MM.1S (cell line): Measurements from ENCODE around the gene KHSRP.

Experiments
- DNase-seq: peaks from one replicate; pipeline ENCODE4 v3.0.0-alpha.2; 2015
- H2AFZ ChIP-seq: fragments of 300-600 bp; sonication (generic); 2 replicates; pipeline ENCODE4 v1.6.0; 2016; ENCODE audit warnings: antibody characterized with exemption, low read length
- H3F3A ChIP-seq: fragments of 300-600 bp; sonication (generic); 2 replicates; pipeline ENCODE4 v1.6.1; 2016; ENCODE audit warnings: mild to moderate bottlenecking, antibody characterized with exemption, low read length, moderate library complexity, mixed read lengths; ENCODE audit not compliant: insufficient read depth
- H3K27ac ChIP-seq: fragments of 300-600 bp; sonication (generic); 2 replicates; pipeline ENCODE4 v1.5.1; 2016; ENCODE audit warnings: mild to moderate bottlenecking, low read length
- H3K27me3 ChIP-seq: fragments of 300-600 bp; sonication (generic); replicated peaks from 2 replicates; pipeline ENCODE4 v1.6.0; 2016; ENCODE audit warnings: low read length; ENCODE audit not compliant: insufficient read depth
- H3K36me3 ChIP-seq: fragments of 300-600 bp; sonication (generic); replicated peaks from 2 replicates; pipeline ENCODE4 v1.6.1; 2016; ENCODE audit warnings: mild to moderate bottlenecking, low read length, mixed read lengths; ENCODE audit not compliant: insufficient read depth
- H3K4me1 ChIP-seq: fragments of 300-600 bp; sonication (generic); 2 replicates; pipeline ENCODE4 v1.6.1; 2016; ENCODE audit warnings: low read length, mixed read lengths
- H3K4me2 ChIP-seq: fragments of 300-600 bp; sonication (generic); 2 replicates; pipeline ENCODE4 v1.6.0; 2016; ENCODE audit warnings: low read depth, low read length
- H3K4me3 ChIP-seq: fragments of 300-600 bp; sonication (generic); 2 replicates; pipeline ENCODE4 v1.5.1; 2016; ENCODE audit warnings: low read length, mixed read lengths
- H3K79me2 ChIP-seq: fragments of 300-600 bp; sonication (generic); 2 replicates; pipeline ENCODE4 v1.6.1; 2016; ENCODE audit warnings: mixed run types, low read length, mixed read lengths
- H3K9ac ChIP-seq: fragments of 300-600 bp; sonication (generic); 2 replicates; pipeline ENCODE4 v1.6.1; 2016; ENCODE audit warnings: low read length, mixed read lengths
- H3K9me2 ChIP-seq: fragments of 300-600 bp; sonication (generic); replicated peaks from 2 replicates; pipeline ENCODE4 v1.6.1; 2016; ENCODE audit warnings: mild to moderate bottlenecking, low read length, mixed read lengths; ENCODE audit not compliant: insufficient read depth
- H3K9me3 ChIP-seq: fragments of 300-600 bp; sonication (generic); replicated peaks from 2 replicates; pipeline ENCODE4 v1.6.1; 2016; ENCODE audit warnings: mild to moderate bottlenecking, low read length, mixed read lengths; ENCODE audit not compliant: insufficient read depth
- H4K20me1 ChIP-seq: fragments of 300-600 bp; sonication (generic); 2 replicates; pipeline ENCODE4 v1.6.1; 2016; ENCODE audit warnings: mild to moderate bottlenecking, low read length, moderate library complexity, mixed read lengths; ENCODE audit not compliant: insufficient read depth
- EZH2 ChIP-seq: fragments of 300-600 bp; sonication (generic); optimal IDR thresholded peaks from 2 replicates; pipeline ENCODE3; 2017; ENCODE audit warnings: low read depth, mild to moderate bottlenecking, antibody characterized with exemption, low read length, mixed read lengths
- EZH2phosphoT487 ChIP-seq: fragments of 300-600 bp; sonication (generic); IDR thresholded peaks from 2 replicates; pipeline ENCODE4 v1.6.1; 2018; ENCODE audit warnings: antibody characterized with exemption, low read length
- TF ChIP-seq, protein P1 (sequence below): fragments of 300-600 bp; sonication (generic); IDR thresholded peaks from 2 replicates; pipeline ENCODE4 v1.5.1; 2016; ENCODE audit warnings: antibody characterized with exemption, low read length, mixed read lengths

The KHSRP gene

DNA sequence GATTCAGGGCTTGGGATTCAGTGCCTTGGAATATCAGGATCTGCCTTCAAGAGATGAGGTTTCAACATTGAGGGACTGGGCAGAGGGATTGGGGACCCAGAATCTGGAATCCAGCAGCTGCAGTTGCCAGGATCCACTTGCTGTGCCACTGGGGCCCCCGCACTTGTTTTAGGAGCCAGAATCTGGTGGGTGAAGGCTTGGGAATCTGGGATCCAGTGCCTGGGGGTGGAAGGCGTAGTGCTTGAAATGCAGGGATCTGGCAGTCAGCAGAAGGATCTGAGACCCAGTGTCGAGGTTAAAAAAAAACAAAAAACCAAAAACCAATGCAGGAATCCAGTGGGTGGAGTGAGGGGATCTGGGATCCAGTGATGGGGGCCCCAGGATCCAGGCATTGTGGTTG, 16.3 kb upstream of the KHSRP start:
- Histone ChIP-seq H2AFZ (no peak overlapping the region), H3K9me3 (no peaks in the 10 kb centered on the region), H3K79me2 (no peaks in the 10 kb centered on the region), H3K9me2 (no peaks in the 10 kb centered on the region), H3K4me3 (no peak overlapping the region), H3F3A (no peaks in the 10 kb centered on the region), H3K9ac (no peak overlapping the region), H3K36me3 (no peaks in the 10 kb centered on the region), H3K27ac (no peak overlapping the region), H3K4me1 (no peaks in the 10 kb centered on the region), H3K4me2 (no peak overlapping the region), H4K20me1 (no peaks in the 10 kb centered on the region), H3K27me3 (peaks cover 15% of the 10 kb centered on the region)
- TF ChIP-seq EZH2, result no peak
- TF ChIP-seq, protein P1, sequence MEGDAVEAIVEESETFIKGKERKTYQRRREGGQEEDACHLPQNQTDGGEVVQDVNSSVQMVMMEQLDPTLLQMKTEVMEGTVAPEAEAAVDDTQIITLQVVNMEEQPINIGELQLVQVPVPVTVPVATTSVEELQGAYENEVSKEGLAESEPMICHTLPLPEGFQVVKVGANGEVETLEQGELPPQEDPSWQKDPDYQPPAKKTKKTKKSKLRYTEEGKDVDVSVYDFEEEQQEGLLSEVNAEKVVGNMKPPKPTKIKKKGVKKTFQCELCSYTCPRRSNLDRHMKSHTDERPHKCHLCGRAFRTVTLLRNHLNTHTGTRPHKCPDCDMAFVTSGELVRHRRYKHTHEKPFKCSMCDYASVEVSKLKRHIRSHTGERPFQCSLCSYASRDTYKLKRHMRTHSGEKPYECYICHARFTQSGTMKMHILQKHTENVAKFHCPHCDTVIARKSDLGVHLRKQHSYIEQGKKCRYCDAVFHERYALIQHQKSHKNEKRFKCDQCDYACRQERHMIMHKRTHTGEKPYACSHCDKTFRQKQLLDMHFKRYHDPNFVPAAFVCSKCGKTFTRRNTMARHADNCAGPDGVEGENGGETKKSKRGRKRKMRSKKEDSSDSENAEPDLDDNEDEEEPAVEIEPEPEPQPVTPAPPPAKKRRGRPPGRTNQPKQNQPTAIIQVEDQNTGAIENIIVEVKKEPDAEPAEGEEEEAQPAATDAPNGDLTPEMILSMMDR, result no peak
- no peak for TF ChIP-seq EZH2phosphoT487
- DNase-seq, result no peak

DNA sequence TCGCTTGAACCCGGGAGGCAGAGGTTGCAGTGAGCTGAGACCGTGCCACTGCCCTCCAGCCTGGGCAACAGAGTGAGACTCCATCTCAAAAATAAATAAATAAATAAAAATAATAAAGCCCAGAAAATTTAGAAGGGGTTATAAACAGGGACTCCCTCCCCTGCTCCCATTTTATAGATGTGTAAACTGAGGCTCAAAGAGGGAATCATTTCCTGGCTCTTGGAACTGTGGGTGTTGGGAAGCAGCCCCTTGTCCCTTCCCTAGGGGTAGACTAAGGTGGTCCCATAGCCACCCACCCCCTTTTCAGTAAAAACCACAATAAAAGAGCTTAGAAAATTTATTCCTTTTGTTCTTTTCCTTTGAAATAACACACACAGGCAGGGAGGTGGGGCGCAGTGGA, 15.1 kb upstream of the KHSRP start:
- Histone ChIP-seq H3K9ac (no peak overlapping the region), H3K9me3 (no peaks in the 10 kb centered on the region), H3K4me3 (no peak overlapping the region), H3K4me2 (no peak overlapping the region), H4K20me1 (no peaks in the 10 kb centered on the region), H3K27ac (no peak overlapping the region), H3K36me3 (no peaks in the 10 kb centered on the region), H3K4me1 (no peaks in the 10 kb centered on the region), H3F3A (no peaks in the 10 kb centered on the region), H3K27me3 (peaks cover 15% of the 10 kb centered on the region), H3K9me2 (no peaks in the 10 kb centered on the region), H2AFZ (no peak overlapping the region), H3K79me2 (no peaks in the 10 kb centered on the region)
- no peak for TF ChIP-seq EZH2phosphoT487
- TF ChIP-seq, protein P1, result no peak
- TF ChIP-seq EZH2, result no peak
- DNase-seq, result no peak

DNA sequence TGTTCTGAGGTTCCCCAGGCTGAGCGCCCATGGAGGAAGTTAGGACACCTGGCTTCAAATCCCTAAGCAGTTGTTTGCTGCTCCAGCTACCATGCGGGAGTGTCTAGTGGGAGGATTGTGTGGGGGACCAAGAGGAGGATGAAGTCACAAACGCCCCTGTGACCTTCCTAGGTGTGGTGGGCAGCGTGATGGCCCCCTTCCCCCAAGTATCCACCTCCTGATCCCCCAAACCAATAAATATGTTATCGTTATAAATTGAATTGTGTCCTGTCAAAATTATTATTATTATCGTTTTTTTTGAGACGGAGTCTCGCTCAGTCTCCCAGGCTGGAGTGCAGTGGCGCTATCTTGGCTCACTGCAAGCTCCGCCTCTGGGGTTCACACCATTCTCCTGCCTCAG, 9.1 kb upstream of the KHSRP start, which contains the start of gene SLC25A41:
Gene SLC25A41, minus strand, starts transcription at position 101 of the 400 bp plus-strand sequence. Its CDS starts 70 bp downstream, at position 31.
- no peaks in the 10 kb centered on the region for H3F3A ChIP-seq
- no peaks in the 10 kb centered on the region for H4K20me1 ChIP-seq
- no peaks in the 10 kb centered on the region for H3K9me2 ChIP-seq
- H3K4me1 ChIP-seq, result no peaks in the 10 kb centered on the region
- H3K4me2 ChIP-seq, result no peak within 1 kb of the TSS
- H3K79me2 ChIP-seq, result no peaks in the 10 kb centered on the region
- H3K36me3 ChIP-seq, result no peaks in the 10 kb centered on the region
- no peak within 1 kb of the TSS for H3K27ac ChIP-seq
- no peak for TF ChIP-seq EZH2
- TF ChIP-seq, protein P1, result no peak
- no peak for TF ChIP-seq EZH2phosphoT487
- H2AFZ ChIP-seq, result no peak within 1 kb of the TSS
- DNase-seq, result no peak
- no peak within 1 kb of the TSS for H3K4me3 ChIP-seq
- no peak within 1 kb of the TSS for H3K9ac ChIP-seq
- H3K27me3 ChIP-seq, result peaks cover 18% of the 10 kb centered on the region; the same call in 1 of the 2 replicates
- H3K9me3 ChIP-seq, result no peaks in the 10 kb centered on the region
